Liver (tissue), 3 donors: ENCODE results near the gene ADGRD1.

Experiments
- EGR1 ChIP-seq, 2 donors: IDR thresholded peaks; 2 replicates each; pipeline ENCODE4 v1.6.1; 2016 to 2018; ENCODE audit warnings: antibody characterized with exemption in 2 of 2, low read depth in 2 of 2
- GABPA ChIP-seq, 2 donors: IDR thresholded peaks in 1 of 2; conservative IDR thresholded peaks in 1 of 2; 2 replicates each; pipeline ENCODE4 v1.6.1; 2016; ENCODE audit warnings: antibody characterized with exemption in 2 of 2, mild to moderate bottlenecking in 1 of 2, moderate library complexity in 1 of 2
- JUND ChIP-seq, 2 donors: IDR thresholded peaks; 2 replicates each; pipeline ENCODE4 v1.6.1; 2016; ENCODE audit warnings: antibody characterized with exemption in 2 of 2
- RAD21 ChIP-seq, 2 donors: IDR thresholded peaks; 2 replicates each; pipeline ENCODE4 v1.6.1; 2016; ENCODE audit warnings: antibody characterized with exemption in 2 of 2, mild to moderate bottlenecking in 2 of 2
- RXRA ChIP-seq, 2 donors: IDR thresholded peaks; 2 replicates each; pipeline ENCODE4 v1.6.1; 2017 to 2018; ENCODE audit warnings: antibody characterized with exemption in 2 of 2, mild to moderate bottlenecking in 1 of 2
- TAF1 ChIP-seq: conservative IDR thresholded peaks from 2 replicates; pipeline ENCODE4 v1.6.1; 2016; ENCODE audit warnings: antibody characterized with exemption, mild to moderate bottlenecking
- YY1 ChIP-seq: IDR thresholded peaks from 2 replicates; pipeline ENCODE4 v1.6.1; 2016; ENCODE audit warnings: antibody characterized with exemption, mild to moderate bottlenecking
- TF ChIP-seq, protein P1 (sequence below): fragments of 150-350 bp; IDR thresholded peaks from 2 replicates; pipeline ENCODE4 v1.5.1; 2017; ENCODE audit warnings: improper control_type of control experiment, low read depth, low read length; ENCODE audit not compliant: missing input control
- TF ChIP-seq, protein P2 (sequence below): IDR thresholded peaks from 2 replicates; pipeline ENCODE4 v1.6.1; 2016; ENCODE audit warnings: antibody characterized with exemption, mild to moderate bottlenecking
- TF ChIP-seq, protein P3 (sequence below): IDR thresholded peaks from 2 replicates; pipeline ENCODE4 v1.6.1; 2016; ENCODE audit warnings: antibody characterized with exemption
- donor health status: healthy.
- donor health status: healthy.

DNA sequence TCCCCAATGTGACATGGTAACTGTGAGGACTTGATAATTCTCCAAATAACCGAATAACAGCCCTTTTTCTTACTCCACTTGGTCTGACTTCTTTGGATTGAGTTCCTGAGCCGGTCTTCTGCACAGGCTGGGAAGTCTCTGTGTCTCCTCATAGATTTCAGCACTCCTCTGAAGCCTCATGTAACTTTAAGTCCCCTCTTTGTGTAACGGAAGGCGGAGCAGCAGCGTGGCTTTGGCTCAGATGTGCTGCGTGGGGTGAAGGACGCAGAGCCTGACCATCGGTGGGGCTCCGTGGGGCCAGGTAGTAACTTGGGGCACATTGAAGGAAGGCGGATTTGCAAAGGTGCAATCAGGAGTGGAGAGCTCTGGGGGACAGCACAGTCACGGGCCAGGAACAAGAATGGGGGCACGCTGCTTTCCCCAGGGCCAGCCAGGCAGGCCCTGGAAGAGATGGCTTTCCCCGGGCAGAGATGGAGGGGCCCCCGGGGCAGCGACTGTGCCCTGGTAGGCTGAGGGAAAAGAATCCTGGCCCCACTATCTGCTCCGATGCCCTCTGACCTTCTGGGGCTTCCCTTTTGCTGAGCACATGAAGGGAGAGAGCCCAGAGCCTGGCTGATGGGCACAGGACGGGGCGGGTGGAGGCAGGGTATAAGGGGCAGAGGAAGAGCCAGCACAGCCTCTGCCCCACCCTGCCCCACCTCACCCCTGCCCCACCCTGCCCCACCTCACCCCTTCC, 56.9 kb downstream of the ADGRD1 start:
- TF ChIP-seq GABPA (IDR thresholded peaks at IDR 0.05 in 1 of 2, conservative IDR thresholded peaks at IDR 0.05 in 1 of 2) (no peak), RXRA (IDR thresholded peaks at IDR 0.05) (no peak), JUND (IDR thresholded peaks at IDR 0.05) (no peak), YY1 (no peak), EGR1 (IDR thresholded peaks at IDR 0.05; ENCODE audit: low read depth in 2 of 2) (no peak), TAF1 (no peak), RAD21 (IDR thresholded peaks at IDR 0.05) (no peak)
- TF ChIP-seq, protein P1, sequence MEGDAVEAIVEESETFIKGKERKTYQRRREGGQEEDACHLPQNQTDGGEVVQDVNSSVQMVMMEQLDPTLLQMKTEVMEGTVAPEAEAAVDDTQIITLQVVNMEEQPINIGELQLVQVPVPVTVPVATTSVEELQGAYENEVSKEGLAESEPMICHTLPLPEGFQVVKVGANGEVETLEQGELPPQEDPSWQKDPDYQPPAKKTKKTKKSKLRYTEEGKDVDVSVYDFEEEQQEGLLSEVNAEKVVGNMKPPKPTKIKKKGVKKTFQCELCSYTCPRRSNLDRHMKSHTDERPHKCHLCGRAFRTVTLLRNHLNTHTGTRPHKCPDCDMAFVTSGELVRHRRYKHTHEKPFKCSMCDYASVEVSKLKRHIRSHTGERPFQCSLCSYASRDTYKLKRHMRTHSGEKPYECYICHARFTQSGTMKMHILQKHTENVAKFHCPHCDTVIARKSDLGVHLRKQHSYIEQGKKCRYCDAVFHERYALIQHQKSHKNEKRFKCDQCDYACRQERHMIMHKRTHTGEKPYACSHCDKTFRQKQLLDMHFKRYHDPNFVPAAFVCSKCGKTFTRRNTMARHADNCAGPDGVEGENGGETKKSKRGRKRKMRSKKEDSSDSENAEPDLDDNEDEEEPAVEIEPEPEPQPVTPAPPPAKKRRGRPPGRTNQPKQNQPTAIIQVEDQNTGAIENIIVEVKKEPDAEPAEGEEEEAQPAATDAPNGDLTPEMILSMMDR, result no peak
- TF ChIP-seq, protein P2, sequence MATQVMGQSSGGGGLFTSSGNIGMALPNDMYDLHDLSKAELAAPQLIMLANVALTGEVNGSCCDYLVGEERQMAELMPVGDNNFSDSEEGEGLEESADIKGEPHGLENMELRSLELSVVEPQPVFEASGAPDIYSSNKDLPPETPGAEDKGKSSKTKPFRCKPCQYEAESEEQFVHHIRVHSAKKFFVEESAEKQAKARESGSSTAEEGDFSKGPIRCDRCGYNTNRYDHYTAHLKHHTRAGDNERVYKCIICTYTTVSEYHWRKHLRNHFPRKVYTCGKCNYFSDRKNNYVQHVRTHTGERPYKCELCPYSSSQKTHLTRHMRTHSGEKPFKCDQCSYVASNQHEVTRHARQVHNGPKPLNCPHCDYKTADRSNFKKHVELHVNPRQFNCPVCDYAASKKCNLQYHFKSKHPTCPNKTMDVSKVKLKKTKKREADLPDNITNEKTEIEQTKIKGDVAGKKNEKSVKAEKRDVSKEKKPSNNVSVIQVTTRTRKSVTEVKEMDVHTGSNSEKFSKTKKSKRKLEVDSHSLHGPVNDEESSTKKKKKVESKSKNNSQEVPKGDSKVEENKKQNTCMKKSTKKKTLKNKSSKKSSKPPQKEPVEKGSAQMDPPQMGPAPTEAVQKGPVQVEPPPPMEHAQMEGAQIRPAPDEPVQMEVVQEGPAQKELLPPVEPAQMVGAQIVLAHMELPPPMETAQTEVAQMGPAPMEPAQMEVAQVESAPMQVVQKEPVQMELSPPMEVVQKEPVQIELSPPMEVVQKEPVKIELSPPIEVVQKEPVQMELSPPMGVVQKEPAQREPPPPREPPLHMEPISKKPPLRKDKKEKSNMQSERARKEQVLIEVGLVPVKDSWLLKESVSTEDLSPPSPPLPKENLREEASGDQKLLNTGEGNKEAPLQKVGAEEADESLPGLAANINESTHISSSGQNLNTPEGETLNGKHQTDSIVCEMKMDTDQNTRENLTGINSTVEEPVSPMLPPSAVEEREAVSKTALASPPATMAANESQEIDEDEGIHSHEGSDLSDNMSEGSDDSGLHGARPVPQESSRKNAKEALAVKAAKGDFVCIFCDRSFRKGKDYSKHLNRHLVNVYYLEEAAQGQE, result no peak
- TF ChIP-seq, protein P3, sequence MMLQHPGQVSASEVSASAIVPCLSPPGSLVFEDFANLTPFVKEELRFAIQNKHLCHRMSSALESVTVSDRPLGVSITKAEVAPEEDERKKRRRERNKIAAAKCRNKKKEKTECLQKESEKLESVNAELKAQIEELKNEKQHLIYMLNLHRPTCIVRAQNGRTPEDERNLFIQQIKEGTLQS, result no peak
